ENCODE measurements around the gene IMP4.

The IMP4 gene

DNA sequence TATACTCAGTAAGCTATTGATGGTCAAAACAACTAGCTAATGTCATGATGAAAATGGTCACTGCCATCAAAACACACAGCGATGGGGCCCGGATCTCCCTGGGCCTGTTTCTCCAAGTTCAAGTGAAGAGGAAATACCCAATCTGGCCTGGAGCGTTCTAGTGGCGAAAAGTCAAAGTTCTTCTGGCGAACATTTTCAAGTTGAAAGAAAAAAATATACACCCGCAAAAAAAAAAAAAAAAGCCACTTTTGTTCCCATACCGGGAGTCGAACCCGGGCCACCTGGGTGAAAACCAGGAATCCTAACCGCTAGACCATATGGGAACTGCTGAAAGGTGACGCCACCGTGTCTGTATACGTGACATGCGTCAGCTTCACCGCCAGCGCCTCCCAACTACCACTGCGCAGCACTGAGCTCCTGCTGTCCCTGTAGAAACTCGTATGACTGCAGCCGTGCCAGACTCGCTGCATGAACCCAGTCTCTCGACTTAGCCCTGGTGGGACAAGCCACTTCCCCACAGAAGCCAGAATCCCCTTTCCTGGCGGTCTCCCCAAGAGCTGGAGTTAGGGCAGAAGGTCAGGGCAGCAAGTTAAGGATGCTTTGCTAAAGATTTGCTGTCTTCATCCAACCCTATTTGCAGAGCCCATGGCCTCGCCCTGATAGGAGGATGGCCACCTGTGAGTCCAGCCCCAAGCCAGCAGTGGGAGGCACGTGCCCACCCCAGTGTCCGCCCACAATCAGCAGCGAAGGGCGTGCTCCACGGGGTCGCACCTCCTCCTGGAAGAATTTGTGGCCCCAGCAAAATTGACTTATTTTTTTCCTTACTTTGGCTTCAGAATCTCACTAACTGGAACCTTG lies 5.6 kb upstream of the IMP4 start:
- DNase-seq (ENCODE audit: low read depth) = no peak

GRCh38 chr2:130337735-130338325 lies 4.9 kb upstream of the IMP4 start:
- DNase-seq (ENCODE audit: low read depth) = no peak

GRCh38 chr2:130338793-130339345 lies 3.8 kb upstream of the IMP4 start:
- DNase-seq (ENCODE audit: low read depth) = no peak

DNA sequence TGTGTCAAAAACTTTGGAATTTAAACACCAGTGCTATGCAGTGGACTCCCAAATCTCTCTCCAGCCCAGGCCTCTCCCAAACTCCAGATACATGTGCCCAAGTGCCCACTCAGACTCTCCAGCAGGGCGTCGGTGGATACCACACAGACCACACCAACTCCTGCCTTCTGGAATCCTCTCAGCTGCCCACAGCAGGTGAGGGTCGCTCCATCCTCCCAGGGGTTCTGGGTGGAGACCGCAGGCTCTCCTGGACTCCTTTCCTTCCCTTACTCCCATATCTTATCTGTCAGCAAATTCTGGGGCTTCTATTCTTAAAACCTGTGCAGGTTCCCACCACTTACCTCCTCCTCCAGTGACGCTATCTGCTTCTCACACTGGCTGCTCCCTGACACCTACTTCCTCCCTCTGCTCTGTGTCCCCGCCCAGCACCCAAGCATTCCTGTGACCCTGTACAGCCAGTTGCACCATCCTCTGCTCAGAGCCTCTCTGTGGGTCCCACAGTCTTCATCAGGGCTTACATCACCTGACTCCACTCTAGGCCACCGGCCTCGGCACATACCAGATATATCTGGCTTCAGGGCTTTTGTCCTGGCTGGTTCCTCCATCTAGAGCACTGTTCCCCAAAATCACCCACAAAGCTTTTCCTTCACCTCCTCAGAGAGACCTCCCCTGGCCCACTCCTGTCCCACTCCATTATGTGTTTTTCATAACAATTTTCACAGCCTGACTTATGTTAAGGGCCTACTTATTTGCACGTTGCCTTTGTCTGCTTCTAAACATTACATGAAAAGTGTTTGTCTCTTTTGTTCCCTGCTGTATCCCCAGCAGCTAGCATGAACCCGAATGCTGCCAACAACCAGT lies 2.6 kb upstream of the IMP4 start:
- DNase-seq (ENCODE audit: low read depth) = no peak

DNA sequence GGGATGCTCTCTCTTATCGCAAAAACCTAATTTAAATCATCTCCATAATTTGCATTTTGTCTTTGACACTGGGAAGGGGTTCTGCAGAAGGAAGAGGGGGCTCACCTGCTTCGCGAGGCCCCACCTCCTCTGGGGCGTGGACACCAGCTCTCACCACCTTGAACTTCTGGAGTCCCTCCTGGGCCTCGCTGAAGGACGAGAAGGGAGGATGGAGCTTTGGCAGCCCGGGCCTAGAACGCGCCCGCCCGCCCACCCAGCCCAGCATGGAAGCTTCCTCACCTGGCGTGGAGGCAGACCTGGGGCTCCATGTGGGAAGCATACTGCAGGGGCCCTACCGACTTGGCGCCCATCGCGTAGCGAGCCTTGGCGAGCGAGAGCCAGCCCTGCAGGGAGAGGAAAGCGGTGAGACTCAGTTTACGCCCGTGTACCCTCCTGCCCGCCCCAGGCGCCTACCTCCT lies 1.1 kb upstream of the IMP4 start:
- DNase-seq (ENCODE audit: low read depth) = no peak

GRCh38 chr2:130342020-130342532 lies 621 bp upstream of the IMP4 start:
- peak; percentile 76 for DNase-seq (ENCODE audit: low read depth)

GRCh38 chr2:130344578-130344977 lies 1.9 kb downstream of the IMP4 start:
- no peak for DNase-seq (ENCODE audit: low read depth)

- DNase-seq (ENCODE audit: low read depth) = no peak
Measured at GRCh38 chr2:130345091-130345490, 2.4 kb downstream of the IMP4 start.

DNA sequence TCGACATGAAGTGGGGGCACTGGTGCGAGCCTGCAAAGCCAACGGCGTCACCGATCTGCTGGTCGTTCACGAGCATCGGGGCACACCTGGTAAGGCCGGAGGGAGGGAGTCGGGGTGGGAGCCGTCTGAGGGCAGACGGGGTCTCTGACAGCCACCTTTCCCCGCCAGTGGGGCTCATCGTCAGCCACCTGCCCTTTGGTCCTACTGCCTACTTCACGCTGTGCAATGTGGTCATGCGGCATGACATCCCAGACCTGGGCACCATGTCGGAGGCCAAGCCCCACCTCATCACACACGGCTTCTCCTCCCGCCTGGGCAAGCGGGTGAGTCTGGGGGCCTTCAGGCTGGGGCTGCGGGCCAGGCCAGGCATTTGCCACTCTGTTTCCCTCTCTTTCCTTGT lies 2.9 kb downstream of the IMP4 start:
- no peak for DNase-seq (ENCODE audit: low read depth)

- no peak for DNase-seq (ENCODE audit: low read depth)
Measured at GRCh38 chr2:130346041-130346740, 3.5 kb downstream of the IMP4 start.

GRCh38 chr2:130346741-130347066 lies 4.0 kb downstream of the IMP4 start:
- no peak for DNase-seq (ENCODE audit: low read depth)

DNA sequence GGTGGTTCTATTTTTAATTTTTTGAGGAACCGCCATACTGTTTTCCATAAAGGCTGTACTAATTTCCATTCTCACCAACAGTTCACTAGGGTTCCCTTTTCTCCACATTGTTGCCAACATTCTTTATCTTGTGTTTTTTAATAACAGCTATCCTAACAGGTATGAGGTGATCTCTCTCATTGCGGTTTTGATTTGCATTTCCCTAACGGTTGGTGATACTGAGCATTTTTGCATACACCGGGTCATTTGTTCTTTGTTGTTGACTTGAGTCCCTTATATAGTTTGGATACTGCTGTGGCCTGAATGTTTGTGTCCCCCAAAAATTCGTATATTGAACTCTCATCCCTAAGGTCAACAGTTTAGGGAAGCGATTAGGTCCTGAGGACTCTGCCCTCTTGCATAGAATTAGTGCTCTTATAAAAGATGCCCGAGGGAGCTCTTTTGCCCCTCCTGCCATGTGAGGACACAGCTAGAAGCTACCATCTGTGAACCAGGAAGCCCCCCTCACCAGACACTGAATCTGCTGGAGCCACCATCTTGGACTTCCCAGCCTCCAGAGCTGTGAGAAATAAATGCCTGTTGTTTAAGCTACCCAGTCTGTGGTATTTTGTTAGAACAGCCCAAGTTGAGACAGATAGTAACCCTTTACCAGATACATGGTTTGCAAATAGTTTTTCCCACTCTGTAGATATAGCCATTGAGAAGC lies 4.7 kb downstream of the IMP4 start:
- DNase-seq (ENCODE audit: low read depth) = no peak

- DNase-seq (ENCODE audit: low read depth) = no peak
Measured at GRCh38 chr2:130349174-130349573, 6.5 kb downstream of the IMP4 start.

DNA sequence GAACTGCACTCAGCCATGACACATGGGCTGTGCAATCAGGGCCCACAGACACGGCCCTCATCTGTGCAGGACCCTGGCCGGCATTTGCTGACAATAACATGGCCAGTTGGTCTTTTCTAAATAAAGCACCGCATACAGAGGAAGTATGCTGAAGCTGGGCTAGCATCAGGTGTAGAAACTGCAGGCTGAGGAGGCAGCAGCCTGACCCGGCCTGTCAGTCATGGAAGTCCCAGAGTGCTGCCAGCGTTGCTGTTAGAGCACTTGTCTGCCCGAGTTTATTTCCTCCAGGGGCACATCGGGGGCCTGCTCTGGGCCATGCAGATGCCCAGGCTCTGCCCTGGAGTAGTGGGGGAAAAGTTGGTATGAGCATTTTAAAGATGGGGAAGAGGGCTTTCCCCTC lies 9.0 kb downstream of the IMP4 start:
- DNase-seq (ENCODE audit: low read depth) = no peak

DNA sequence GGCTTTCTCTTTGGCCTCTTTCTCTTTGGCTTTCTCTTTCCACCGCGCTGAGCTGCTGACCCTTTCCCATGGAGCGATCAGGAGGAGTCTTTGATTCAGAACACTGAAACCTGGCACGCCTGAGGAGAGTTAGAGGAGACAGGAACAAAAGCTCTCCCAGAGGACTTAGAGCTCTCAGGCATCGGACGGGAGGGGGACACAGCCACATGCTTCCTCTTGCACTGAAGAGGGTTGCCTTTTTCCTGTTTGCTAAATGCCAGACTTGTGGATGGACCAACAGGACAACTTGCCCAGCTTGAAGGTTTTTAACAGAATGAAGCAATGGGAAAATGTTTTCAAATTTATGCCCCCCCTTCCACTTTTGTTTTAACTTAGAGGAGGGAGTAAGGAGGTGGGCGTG lies 9.5 kb downstream of the IMP4 start:
- no peak for DNase-seq (ENCODE audit: low read depth)

GRCh38 chr2:130353291-130354138 lies 10.8 kb downstream of the IMP4 start:
- DNase-seq (ENCODE audit: low read depth) = no peak

DNA sequence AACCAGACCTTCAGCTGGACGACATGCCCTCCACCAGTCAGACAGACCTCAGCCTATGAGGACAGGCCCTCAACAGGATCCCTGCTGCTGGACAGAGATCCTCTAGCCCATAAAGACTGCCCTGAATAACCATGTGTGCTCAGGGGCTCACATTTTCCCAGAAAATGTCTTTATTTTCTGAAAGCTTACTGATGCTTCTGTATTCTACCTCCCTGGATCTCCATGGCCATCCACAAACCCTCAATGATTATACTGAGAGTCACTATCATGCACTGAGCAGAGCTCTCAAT lies 11.4 kb downstream of the IMP4 start:
- no peak for DNase-seq (ENCODE audit: low read depth)

DNA sequence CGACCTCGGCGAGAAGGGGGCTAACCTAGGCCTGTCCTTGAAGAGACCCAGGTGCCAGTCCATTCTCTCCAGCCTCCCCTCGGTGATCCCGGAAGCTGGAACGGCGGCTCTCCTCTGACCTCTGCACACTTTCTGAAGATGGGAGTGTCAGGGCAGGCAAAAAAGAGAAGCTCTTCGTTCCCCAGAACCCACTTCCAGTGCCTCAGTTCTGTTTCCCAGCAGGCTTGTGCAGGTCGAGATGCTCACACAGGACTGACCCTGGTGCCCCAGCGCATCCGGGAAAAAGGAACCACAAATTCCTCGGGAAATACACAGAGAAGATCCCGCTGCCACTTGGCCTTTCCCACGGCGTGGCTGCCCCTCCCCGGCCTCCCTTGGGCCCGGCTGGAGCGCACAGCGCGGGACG lies 12.5 kb downstream of the IMP4 start:
- DNase-seq (ENCODE audit: low read depth) = no peak

DNA sequence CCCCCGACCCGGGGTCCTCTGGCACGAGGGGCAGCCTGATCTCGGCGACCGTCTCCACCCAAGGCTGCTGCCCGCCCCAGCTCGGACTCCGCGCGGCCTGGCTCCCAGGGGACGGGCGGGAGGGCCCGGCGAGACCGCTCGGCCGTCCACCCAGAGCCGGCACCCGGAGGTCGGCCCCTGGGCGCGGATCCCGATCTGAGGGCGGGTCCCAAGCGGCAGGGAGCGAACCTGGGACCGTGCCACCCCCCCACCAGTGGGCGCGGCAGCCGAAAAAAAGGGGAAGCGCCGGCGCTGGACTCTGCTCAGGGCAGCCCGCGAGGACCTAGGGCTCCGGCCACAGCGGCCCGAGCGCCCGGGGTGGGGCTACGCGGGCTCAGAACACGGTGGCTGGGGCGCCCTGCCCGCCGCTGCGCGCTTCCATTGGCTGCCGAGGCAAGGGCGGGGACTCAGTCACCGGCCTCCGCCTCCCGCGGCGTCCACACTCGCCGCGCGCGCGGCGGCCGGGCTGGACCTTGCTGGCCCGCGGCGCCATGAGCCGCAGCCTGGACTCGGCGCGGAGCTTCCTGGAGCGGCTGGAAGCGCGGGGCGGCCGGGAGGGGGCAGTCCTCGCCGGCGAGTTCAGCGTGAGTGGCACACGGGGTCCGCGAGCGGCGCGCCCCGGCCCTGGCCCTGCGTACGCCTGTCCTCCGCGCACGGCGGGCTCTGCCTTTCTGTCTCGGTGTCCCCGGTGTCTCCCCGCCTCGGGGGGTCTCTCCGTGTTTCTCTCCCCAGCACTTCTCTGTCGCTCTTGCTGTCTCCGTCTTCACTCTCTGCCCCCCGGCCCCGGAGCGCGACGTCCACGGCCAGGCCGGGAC lies 13.1 kb downstream of the IMP4 start, which contains the start of gene PTPN18:
Gene PTPN18, plus strand, starts transcription at position 479 of the 854 bp plus-strand sequence. Its CDS starts 52 bp downstream, at position 531.
- peak; percentile 52 for DNase-seq (ENCODE audit: low read depth)

Data from stimulated activated CD8-positive, alpha-beta memory T cell treated with anti-CD3 and anti-CD28 coated beads, Interleukin-4, amount 100 ng/mL, for 24 hours (primary cell).